WERI-Rb-1 (cell line): ENCODE measurements around the gene AGBL1.

Experiments used
- DNase-seq: peaks from one replicate; pipeline ENCODE4 v3.0.0-alpha.2; 2020
- H3K27ac ChIP-seq: fragments of 250-450 bp; sonication (Bioruptor Pico); 2 replicates; pipeline ENCODE4 v1.5.1; 2020; ENCODE audit warnings: mild to moderate bottlenecking, moderate library complexity
- H3K27me3 ChIP-seq: fragments of 250-450 bp; sonication (Bioruptor Pico); 2 replicates; pipeline ENCODE4 v1.5.1; 2021; ENCODE audit warnings: mild to moderate bottlenecking, low read depth, moderate library complexity; ENCODE audit not compliant: insufficient read depth, severe bottlenecking
- H3K36me3 ChIP-seq: fragments of 250-450 bp; sonication (Bioruptor Pico); 2 replicates; pipeline ENCODE4 v1.5.1; 2020; ENCODE audit warnings: mild to moderate bottlenecking, moderate library complexity
- H3K4me3 ChIP-seq: 2 replicates; pipeline ENCODE4 v1.5.1; 2011; ENCODE audit warnings: low read depth, mild to moderate bottlenecking, control low read depth, low read length
- H3K9me3 ChIP-seq: fragments of 250-450 bp; sonication (Bioruptor Pico); 2 replicates; pipeline ENCODE4 v1.5.1; 2021; ENCODE audit warnings: mild to moderate bottlenecking, moderate library complexity; ENCODE audit not compliant: severe bottlenecking
- CTCF ChIP-seq: IDR thresholded peaks from 2 replicates; pipeline ENCODE4 v1.5.1; 2011; ENCODE audit warnings: low read depth, mild to moderate bottlenecking, control low read depth, inconsistent platforms, low read length

Gene AGBL1

GRCh38 chr15:86273309-86273708 lies 193.6 kb downstream of the AGBL1 start:
- Histone ChIP-seq H3K27ac (no peak overlapping the region), H3K27me3 (peaks cover 65% of the 10 kb centered on the region), H3K36me3 (no peaks in the 10 kb centered on the region), H3K9me3 (no peaks in the 10 kb centered on the region), H3K4me3 (no peak overlapping the region)
- TF ChIP-seq CTCF: no peak
- DNase-seq: no peak

GRCh38 chr15:86275361-86275760 lies 195.7 kb downstream of the AGBL1 start:
- no peak for TF ChIP-seq CTCF
- no peak for DNase-seq
- Histone ChIP-seq H3K27me3 (peaks cover 52% of the 10 kb centered on the region), H3K9me3 (no peaks in the 10 kb centered on the region), H3K36me3 (no peaks in the 10 kb centered on the region), H3K27ac (no peak overlapping the region), H3K4me3 (no peak overlapping the region)

DNA sequence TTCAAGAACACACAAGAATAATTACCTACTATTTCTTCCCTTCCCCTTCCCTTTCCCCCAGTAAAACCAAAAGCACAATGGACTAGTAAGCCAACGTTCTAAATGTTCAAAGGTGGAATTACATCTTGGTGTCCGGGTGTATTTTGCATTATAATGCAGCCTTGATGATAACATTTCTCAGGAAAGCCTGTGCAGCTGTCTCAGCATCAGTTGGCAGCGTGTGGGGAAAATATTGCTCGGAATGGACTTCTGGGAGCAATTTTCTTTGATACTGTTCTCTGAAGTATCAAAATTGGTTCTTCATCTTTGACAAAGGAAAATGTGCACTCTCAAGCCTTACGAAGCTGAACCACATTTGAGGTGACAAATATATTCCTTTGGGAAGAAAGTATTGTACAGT lies 198.9 kb downstream of the AGBL1 start:
- peaks cover 56% of the 10 kb centered on the region for H3K27me3 ChIP-seq
- no peak for DNase-seq
- H3K36me3 ChIP-seq: no peaks in the 10 kb centered on the region
- TF ChIP-seq CTCF: no peak
- H3K9me3 ChIP-seq: no peaks in the 10 kb centered on the region
- H3K4me3 ChIP-seq: no peak overlapping the region
- H3K27ac ChIP-seq: no peak overlapping the region

DNA sequence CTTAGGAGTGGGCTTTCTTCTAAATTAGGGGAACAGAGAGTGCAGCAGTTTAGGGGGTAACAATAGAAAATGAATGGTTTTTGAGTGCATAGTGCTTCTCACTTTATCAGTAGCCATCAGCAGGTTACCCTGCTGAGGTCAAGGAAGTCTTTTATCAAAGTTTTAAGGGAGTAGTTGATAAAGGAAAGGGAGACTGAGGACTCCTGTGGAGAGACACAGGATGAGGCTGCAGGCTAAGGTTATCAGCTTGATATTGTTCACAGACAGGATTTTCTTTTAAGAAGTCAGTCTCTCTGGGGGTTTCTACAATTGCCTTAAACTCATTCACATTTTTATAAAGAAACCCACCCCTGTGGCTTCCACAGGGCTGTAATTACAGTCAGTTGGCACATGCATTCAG lies 205.0 kb downstream of the AGBL1 start:
- H3K9me3 ChIP-seq: no peaks in the 10 kb centered on the region
- H3K4me3 ChIP-seq: no peak overlapping the region
- TF ChIP-seq CTCF: no peak
- no peaks in the 10 kb centered on the region for H3K36me3 ChIP-seq
- H3K27me3 ChIP-seq: peaks cover 32% of the 10 kb centered on the region
- H3K27ac ChIP-seq: no peak overlapping the region
- DNase-seq: no peak

GRCh38 chr15:86295511-86295910 lies 215.8 kb downstream of the AGBL1 start:
- H3K9me3 ChIP-seq: no peaks in the 10 kb centered on the region
- no peak for TF ChIP-seq CTCF
- DNase-seq: no peak
- no peak overlapping the region for H3K4me3 ChIP-seq
- H3K27me3 ChIP-seq: peaks cover 36% of the 10 kb centered on the region
- H3K27ac ChIP-seq: no peak overlapping the region
- H3K36me3 ChIP-seq: no peaks in the 10 kb centered on the region

- H3K27ac ChIP-seq: no peak overlapping the region
- H3K4me3 ChIP-seq: no peak overlapping the region
- no peaks in the 10 kb centered on the region for H3K36me3 ChIP-seq
- peaks cover 41% of the 10 kb centered on the region for H3K27me3 ChIP-seq
- no peak for DNase-seq
- no peaks in the 10 kb centered on the region for H3K9me3 ChIP-seq
- TF ChIP-seq CTCF: no peak
Measured at GRCh38 chr15:86296769-86297168, 217.1 kb downstream of the AGBL1 start.
